GM10248 (cell line): Measurements from ENCODE around the gene MYCN.
A peak's percentile ranks its signal among the peaks of the same experiment; 100 is the strongest.

Experiments
- CTCF ChIA-PET: fragments of 300-600 bp; sonication (Branson Sonifier 250); formaldehyde crosslinking; extraction: SDS; loops from one replicate; lab custom pipeline; 2021; ENCODE audit warnings: antibody characterized with exemption; lab: Yijun Ruan, JAX
- POLR2A ChIA-PET: fragments of 350-650 bp; sonication (Branson Sonifier 250); formaldehyde crosslinking; extraction: SDS; loops from one replicate; lab custom pipeline; 2020; ENCODE audit warnings: antibody characterized with exemption; lab: Yijun Ruan, JAX
- DNase-seq: peaks from one replicate; pipeline ENCODE4 v3.0.0; 2012; ENCODE audit errors: extremely low spot score
- CTCF ChIP-seq: IDR thresholded peaks from 2 replicates; pipeline ENCODE4 v1.5.1; 2012; ENCODE audit warnings: mild to moderate bottlenecking, low read depth; ENCODE audit errors: extremely low read depth, missing control alignments, control extremely low read depth

Gene MYCN

GRCh38 chr2:15939556-15939853, 845 bp upstream of the MYCN start:
- peak; percentile 84 for TF ChIP-seq CTCF
- ChIA-PET CTCF (interaction anchor here (0.7 to 4.2 kb wide), 27 partner anchors 9 to 1704 kb away, joined by 3 to 30 read pairs (median 4); no protein-coding TSS in a partner anchor), POLR2A (no interaction called here)
- DNase-seq: peak; percentile 77

GRCh38 chr2:15940661-15941480, 521 bp downstream of the MYCN start:
- no peak for TF ChIP-seq CTCF
- POLR2A ChIA-PET: no interaction called here
- DNase-seq: no peak
- CTCF ChIA-PET: interaction anchor here (1.4 to 4.2 kb wide), 5 partner anchors 10 to 341 kb away, joined by 3 to 30 read pairs (median 5); no protein-coding TSS in a partner anchor

- ChIA-PET POLR2A (no interaction called here), CTCF (interaction anchor here (4.2 kb wide), 1 partner anchor 340 kb away, joined by 30 read pairs; no protein-coding TSS in a partner anchor)
- no peak for TF ChIP-seq CTCF
- DNase-seq: no peak
These were observed 1.1 kb downstream of the MYCN start for GRCh38 chr2:15941481-15941850.

GRCh38 chr2:15941871-15942710, 1.7 kb downstream of the MYCN start:
- TF ChIP-seq CTCF: no peak
- ChIA-PET CTCF (interaction anchor here (4.2 kb wide), 1 partner anchor 340 kb away, joined by 30 read pairs; no protein-coding TSS in a partner anchor), POLR2A (no interaction called here)
- DNase-seq: peak; percentile 31

- ChIA-PET POLR2A (no interaction called here), CTCF (interaction anchor here (1.0 kb wide), 1 partner anchor 666 kb away, joined by 3 read pairs; no protein-coding TSS in a partner anchor)
- TF ChIP-seq CTCF: no peak
- no peak for DNase-seq
These were observed 2.5 kb downstream of the MYCN start for GRCh38 chr2:15942711-15943345.
